HG03442 (cell line): Measurements from ENCODE around the gene FCN1.
"Not testable (repeated sequence)": the region's sequence is repeated elsewhere in the genome, so short reads cannot be mapped to it uniquely, and the experiment has no call there.

Experiments used
- ATAC-seq: cut with Tn5 transposase; IDR thresholded peaks from one replicate; pipeline ENCODE4 v1.9.1; 2021; ENCODE audit warnings: mild to moderate bottlenecking, moderate library complexity; ENCODE audit not compliant: unreplicated experiment

FCN1 gene

DNA sequence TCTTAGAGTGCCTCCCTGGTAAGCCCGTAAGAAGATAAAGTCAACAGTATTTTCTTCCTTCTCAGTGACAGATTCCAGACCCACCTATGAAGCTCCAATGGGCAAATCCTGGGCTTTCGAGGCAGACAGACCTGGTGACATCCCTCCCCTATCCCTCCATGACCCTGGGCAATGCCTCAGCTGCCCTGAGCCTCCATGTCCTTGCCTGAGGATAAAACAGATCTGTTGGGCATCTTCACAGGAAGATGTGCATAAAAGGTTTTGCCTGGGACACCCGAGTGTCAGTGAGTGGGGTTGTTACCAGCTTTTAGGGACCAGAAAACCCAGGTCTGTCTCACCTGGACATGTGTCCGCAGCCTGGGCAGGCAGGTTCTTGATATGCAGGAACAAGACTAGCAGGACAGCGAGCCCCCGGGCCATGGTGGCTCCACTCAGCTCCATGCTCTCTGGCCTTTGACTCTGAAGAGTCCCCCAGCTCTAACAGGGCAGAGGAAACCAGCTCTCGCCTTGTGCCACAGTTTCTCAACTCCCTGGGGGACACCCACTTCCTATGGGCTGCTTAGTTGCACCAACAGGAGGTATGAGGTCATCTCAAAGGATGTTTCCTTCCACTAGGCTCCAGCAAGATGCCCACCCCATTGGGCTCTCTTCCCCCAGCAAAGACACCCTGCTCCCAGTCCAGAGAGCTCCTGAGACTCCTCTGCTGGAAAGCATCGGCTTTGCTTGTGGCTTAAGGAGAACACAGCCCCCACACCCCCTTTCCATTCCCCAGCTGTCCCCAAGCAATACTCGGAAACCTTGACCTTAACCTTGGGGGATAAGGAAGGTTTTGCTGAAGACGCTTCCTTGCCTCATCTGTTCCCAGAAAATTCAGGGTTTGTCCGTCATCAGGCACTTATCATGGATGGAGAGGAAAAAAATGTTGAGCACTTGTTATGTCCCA lies at the start of gene FCN1:
Gene FCN1, minus strand, starts transcription at position 482 of the 943 bp plus-strand sequence. Its CDS starts 41 bp downstream, at position 441.
- no peak for ATAC-seq

DNA sequence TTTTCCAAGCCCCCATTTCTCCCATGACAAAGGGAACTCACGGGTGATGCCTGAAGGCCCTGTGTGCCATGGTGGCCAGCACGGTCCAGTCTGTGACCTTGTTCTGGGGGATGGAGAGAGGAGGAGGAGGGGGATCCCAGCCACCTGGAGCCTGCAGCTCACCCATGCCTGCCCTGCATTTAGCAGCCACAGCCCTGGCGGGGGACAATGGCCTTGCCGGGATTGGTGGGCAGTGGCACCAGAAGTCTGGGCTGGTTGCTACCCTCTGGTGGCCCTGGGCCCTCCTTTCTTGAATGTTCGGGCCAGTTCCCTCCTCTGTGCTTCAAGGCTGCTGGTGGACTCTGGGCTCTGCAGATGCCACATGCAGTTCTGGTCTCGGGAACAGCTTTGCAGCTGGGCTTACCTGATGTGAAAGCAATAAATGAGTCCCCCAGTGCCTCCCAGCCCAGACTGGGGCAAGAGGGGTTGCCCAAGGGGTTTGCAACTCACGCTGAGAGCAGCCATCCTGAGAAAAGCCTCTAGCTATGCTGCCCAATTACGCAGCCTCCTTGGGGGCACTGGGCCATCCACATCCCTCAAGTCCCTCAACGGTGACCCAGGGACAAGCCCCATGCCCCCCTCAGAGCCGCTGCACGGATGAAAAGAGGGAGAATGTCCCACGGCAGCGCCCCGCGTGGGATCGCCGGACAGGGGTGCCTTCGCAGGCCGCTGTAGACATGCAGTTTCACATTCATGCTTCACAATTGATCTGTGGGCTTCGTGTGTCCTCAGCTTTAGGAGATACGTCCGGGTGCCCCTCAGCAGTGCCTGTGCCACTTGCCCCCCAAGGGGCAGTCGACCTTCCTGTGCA lies 49.2 kb upstream of the FCN1 start:
- no peak for ATAC-seq

DNA sequence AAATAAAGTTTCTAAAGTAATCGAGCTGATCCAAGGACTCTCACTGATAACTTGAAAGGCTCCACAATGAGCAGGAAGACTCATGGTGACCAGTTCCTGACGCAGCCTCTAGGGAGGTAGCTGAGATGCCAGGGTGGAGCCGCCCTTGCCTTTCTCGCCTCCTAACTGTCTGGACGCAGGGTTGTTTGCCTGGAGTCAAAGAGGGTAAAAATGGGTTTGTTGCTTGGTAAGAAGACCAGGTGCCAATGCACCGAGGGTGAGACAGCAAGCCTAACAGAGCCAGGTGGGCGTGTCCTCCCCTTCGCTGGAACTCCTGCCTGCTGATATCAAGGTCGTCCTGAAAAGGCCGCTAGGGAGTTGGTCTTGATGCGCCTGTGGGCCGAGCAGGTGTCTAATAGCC lies 48.6 kb upstream of the FCN1 start:
- ATAC-seq = no peak

DNA sequence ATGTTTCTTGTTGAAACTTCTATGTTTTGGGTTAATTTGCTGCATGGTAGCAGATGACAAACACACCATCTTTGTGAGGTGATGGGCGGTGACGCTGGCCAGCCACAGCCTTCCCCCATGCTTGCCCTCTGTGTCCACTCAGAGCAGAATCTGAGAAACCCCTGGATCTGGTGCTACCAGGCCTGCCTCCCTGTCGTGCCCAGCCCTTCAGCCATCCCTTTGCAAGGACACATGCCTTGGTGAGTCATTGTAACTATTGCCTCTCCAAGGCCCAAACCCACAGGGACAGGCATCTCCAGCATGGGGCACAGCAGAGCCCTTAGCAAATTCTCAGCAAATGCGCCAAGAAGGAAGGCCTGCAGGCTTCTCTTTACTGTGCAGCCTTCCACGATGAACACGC lies 48.1 kb upstream of the FCN1 start:
- no peak for ATAC-seq

DNA sequence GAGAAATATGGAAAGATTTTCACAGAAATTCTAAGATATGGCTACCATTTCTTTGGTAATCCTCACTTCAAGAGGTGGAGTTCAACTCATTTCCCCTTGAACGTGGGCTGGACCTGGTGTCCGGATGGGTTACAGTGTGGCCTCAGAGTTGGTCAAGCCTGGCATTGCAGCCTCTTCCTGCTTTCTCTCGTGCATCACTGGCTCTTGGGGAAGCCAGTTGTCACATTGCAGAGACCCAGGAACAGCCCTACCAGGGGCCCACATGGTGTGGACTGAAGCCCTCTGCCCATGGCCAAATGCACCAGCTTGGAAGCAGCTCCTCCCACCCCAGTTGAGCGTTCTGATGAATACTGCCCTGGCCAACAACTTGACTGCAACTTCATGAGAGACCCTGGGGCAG lies 47.7 kb upstream of the FCN1 start:
- no peak for ATAC-seq

DNA sequence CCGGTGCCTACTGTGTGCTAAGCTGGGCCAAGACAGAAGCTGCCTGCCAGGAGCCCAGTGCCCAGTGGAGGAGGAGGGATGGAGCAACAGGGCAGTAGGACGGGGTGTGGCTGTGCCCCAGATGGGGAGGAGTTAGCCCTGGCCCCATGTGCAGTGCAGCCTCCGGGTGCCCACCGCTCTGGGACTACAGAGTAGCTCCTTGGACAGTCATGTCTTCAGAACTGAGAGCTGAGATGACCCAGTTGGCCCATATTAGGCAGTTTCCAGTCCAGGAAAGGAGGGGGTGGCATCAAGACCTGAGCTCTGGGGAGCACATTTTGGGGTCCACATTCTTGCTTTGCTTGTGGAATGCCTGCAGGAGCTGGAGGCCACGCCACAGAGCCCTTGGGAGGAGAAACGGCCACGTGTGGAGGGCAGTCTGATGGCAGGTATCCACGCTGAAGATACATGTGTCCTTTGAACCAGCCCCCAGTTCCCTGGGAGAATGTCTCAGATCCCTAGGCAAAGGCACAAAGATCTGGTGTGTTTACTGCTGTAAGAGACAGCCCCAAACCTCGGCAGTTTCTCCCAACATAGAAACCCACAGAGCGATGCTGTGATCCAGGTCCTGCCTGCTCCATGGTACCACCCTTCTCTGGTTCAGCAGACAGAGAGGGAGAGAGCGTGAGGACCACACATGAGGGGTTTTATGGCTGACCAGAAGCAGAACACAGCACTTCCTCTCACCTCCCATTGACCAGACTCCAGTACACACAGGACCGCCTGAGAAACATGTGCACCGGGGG lies 46.8 kb upstream of the FCN1 start:
- no peak for ATAC-seq

DNA sequence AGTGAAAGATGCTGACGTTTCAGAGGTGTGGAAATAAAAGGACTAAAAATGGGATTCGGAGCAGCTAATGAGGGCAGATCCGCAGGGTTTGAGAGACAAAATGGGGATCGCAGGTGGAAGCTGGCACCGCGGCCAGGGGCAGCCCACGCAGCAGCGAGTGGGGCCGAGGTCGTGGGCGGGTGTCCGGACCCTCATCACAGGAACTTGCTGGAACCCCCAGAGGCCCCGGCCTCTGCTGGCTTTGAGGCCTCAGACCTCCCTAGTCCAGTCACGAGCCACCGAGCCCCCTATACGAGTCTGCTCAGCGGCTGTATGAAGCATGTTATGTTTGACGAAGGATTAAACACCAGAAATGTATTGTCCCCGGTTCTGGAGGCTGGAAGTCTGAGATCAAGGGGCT lies 45.8 kb upstream of the FCN1 start:
- ATAC-seq = no peak

DNA sequence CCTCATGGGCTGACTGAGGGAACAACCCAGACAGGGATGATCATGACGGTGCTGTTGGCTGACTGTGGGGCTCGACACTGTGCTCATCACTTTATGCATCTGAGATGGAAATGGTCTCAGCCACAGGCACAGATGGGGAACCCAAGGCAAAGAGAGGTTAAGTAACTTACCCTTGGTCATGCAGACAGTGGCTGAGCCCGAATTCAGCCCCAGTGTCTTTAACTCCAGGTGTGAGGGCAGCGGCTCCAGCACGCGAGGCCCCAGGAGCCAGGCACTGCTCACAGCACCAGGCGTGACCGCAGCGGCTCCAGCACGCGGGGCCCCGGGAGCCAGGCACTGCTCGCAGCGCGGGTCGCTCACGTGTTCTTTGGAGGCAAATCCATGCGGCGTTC lies 45.3 kb upstream of the FCN1 start:
- no peak for ATAC-seq

DNA sequence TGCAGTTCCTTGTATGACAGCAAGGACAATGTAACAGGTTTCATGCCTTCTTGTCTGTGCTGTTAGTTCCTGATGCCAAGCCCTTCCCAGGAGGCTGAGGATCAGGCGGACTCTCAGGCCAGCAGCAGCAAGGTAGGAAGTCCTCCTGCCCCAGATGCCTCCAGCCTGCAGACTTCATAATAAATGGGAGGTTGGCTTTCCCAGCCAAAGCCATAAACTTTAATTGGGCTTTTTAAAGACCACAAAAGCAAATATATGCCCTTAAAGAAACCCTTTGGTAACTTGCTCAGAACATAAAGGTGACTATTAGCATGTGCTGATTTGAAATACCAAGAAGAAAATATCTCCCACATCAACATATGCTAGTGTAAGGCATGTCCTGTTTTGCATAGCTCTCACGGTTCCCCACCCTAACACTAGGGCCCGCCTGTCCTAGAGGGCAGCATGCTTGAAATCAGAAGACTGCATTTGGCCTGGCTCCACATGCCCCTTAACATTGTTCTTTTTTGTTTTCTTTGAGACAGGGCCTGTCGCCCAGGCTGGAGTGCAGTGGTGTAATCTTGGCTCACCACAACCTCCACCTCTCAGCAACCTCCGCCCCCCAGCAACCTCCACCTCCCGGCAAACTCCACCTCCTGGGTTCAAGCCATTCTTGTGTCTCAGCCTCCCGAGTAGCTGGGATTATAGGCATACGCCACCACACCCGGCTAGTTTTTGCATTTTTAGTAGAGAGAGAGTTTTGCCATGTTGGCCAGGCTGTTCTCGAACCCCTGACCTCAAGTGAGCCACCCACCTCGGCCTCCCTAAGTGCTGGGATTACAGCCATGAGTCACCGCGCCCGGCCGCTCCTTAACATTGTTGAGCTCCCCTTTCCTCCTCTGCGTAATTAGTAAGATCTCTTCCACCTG lies 44.6 kb upstream of the FCN1 start:
- no peak for ATAC-seq

DNA sequence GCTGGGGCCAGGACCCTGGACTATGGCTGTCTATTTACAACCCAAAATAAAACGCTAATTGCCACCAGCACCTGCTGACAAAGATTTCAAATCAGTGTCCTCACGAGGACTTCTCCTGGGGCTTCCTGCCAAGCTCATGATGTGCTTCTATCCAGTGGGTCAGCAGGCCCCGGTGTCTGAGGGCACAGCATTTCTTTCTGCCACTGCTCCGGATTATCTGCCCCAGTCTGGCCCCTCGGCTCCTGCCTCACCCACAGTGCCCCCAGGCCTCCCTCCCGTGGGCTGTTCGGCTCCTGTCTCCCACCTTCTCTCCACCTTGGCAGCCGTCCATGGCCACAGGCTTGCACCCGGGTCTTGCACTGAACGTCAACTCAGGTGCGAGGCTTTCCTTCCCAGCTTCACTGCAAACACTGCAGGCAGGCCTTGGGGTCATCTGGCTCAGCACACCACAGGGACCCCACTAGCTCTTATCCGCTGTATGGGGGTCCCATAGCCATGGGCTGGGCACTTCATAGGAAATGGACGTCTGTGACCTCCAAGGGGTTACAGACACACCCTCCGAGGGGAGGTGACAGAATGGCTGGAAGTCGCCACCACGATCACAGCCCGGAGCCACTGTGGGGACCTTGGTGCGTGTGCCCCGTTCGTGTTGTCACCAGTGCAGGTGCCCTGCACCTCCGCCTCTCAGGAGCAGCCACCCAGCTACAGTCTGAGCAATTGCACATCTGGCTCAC lies 43.8 kb upstream of the FCN1 start:
- no peak for ATAC-seq

DNA sequence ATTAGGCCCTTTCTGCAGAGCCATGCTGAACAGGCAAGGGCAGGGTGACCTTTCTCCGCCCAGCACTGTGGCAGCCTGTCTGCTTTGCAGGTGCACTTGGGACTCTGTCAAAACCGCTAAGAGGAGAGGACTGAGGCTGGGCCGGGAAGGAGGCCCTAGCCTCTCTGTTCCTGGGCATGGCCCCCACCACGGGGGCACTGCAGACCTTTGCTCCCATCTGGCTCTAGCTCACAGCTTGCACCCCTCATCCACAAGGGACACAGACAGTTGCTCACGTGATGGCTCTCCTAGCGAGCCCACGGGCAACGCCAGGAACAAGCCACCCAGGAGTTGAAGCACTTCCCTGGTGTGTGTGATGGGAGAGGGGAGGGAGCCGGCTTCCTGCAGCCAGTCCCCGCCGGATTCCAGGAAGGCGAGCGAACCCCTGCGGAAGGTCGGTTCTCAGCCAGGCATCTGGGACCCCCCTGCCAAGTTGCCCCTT lies 43.0 kb upstream of the FCN1 start:
- ATAC-seq = no peak

DNA sequence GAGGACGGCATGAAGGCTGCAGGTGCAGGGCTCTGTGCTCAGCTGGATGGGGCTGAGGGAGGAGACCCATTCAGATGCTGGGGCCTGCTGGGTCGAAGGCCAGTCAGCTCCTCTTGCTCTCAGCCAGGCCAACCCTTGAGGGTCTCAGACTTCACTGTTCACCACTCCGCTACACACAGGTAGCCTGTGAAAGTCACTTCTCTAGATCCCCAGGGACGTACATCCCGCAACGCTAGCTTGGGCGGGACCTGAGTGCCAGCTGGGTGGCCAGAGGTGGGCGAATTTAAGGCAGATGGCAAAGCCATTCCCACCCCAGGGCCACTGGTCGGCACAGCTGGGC lies 42.2 kb upstream of the FCN1 start:
- no peak for ATAC-seq

DNA sequence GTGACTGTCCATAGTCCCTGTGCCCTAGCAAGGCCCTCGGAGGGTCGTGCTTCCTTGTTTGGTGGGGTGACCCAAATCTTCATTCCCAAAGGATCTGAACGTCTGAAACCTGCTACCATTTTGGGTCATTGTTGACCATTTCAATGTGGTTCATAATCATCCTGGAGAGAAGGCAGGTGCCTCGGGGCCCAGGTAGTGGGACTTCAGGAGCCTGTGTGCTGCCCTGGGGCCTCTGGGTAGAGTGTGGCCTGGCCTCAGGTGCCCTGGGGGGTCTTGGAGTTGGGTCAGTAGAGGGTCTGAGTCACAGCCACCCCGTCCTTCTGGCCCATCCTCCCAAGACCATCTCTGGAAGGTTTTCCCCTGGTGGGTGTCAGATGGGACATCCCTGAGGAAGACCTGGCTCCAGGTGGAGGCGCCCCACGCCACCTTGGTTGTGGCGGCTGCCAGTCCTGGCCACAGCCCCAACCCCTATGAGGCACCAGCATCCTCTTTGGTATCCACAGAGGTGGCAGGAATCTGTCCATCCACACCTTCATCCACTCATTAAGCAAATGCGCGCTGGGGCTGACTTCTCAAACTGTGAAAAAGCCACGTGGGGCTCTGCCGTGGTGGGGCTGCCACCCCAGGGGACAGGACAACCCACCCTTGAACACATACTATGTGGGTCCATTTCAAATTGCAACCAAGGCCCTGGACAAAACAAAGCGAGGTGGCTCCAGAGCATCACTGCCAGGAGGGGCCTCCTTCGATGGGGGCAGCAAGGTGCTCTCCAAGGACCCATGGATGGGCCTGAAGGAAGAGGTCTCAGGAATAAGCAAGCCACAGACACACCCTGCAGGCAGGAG lies 41.6 kb upstream of the FCN1 start:
- no peak for ATAC-seq

DNA sequence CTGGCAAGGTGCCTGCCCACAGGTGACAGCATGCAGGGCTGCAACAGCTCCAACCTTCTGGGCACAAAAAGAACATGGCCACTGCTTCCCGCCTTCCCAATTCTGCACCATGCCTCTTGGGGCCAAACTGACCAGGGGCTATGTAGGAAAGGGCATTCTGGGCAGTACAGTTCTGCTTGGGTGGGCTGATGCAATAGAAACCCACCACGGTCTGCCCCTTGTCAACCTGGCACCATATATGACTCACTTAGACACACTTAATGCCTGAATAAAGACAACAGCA lies 40.2 kb upstream of the FCN1 start:
- ATAC-seq = no peak

DNA sequence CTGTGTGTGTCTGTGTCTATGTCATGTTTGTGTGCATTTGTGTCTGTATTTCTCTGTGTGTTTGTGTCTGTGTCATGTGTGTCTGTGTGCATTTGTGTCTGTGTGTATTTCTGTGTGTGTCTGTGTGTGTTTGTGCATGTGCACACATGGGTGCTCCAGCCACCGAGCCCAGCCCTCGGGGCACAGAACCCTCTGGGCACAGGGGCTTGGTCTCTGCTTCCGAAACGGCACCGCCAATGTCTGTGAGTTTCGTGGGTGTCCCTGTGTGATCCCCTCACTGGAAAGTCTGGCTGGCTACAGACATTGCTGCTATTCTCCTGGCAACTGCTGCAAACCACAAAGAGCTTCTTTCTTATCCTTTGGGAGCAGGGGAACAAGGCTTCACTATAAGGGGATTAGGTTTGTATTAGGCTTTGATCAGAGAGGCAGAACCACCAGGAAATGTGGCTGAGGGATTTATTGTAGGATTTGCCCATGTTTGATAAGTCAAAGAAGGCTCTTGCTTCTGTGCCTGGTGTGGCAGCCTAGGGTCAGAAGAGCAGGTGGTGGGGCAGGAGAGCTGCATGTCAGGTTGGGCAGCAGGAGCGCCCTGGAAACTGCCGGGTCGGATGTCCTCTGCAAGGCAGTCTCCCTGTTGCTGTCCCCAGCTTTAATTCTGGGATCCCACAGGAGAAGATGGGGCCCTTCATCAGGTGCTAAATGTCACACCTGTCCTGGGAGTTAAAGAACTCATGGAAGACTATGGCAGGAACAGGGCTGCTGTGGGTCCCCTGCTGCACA lies 39.6 kb upstream of the FCN1 start:
- ATAC-seq = no peak

DNA sequence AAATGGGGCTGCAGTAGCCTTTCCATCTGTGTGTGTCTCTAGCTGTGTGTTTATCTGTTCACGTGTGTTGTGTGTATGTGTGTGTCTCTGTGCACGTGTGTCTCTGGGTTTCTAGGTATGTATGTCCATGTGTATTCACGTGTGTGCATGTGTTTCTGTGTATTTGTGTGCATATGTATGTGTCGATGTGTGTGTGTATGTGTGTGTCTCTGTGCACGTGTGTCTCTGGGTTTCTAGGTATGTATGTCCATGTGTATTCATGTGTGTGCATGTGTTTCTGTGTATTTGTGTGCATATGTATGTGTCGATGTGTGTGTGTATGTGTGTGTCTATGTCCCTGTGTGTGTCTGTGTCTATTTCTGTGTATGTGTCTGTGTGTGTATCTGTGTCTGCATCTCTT lies 38.7 kb upstream of the FCN1 start:
- ATAC-seq = not testable (repeated sequence)

DNA sequence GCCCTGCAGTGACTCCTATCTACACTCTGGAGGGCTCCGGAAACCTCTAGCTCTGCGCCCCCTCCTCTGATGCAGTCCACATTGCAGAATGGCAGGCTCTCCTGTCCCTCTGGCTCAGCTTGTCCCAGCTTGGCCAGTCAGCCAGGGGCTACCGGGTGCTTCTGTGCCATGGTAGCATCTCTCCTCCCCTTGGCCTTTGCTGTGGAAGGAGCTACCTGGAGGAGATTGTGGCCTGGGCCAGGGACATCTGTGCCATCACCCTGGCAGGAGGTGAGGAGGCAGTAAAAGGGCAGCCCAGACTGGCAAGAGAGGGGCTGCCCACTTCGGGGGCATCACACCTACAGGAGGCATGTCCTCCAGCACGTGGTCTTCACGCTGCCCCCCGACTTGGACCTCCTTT lies 38.1 kb upstream of the FCN1 start:
- ATAC-seq = no peak

DNA sequence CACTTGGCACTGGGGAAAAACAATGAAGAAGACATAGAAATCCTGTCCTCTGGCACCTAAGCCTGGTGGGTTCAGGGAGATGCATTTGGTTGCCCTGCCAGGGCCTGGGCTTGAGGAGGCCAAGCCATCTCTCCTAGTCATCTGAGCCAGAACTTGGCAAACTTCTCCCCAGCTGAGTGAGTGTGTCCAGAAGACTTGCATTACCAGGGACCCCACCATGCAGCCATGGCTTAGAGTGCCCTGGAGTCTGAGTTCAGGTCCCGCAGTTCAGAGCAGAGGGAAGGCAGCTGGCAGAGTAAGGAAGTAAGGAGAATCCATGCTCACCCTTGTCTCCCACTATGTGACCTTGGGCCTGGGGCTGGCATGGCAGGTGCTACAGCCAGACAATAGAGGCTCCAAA lies 37.4 kb upstream of the FCN1 start:
- no peak for ATAC-seq
